ENCODE results near the gene IFNA4. TPM values are rescaled to one million over a fixed set of nuclear protein-coding genes. Genes with fewer than 3 reads are reported as not detected.
"Not testable (repeated sequence)": the region's sequence is repeated elsewhere in the genome, so short reads cannot be mapped to it uniquely, and the experiment has no call there.

The IFNA4 gene
- total RNA-seq (not detected), polyA plus RNA-seq (not detected)

GRCh38 chr9:21187487-21187886, at the start of gene IFNA4:
IFNA4 (minus strand) TSS chr9:21187587; CDS start chr9:21187531, 56 bp downstream.
- DNase-seq; ATAC-seq; H3K9me3 ChIP-seq; FAIRE-seq; H3K4me1 ChIP-seq; H3K27me3 ChIP-seq; H3K27ac ChIP-seq; H3K36me3 ChIP-seq; intact Hi-C loops (cut with DNase I); H3K4me3 ChIP-seq: not testable (repeated sequence)
- 55 to 65% methylated on average over 3 of the region's 3 CpGs for WGBS, 2 donors

GRCh38 chr9:21236360-21236714, 49.0 kb upstream of the IFNA4 start:
- H3K27ac ChIP-seq; intact Hi-C loops (cut with DNase I); H3K27me3 ChIP-seq; DNase-seq; ATAC-seq; FAIRE-seq; H3K9me3 ChIP-seq; H3K4me3 ChIP-seq; H3K4me1 ChIP-seq; H3K36me3 ChIP-seq: not testable (repeated sequence)
- 5 to 12% methylated on average over 1 of the region's 1 CpG for WGBS, 2 donors

GRCh38 chr9:21235468-21236359, 48.3 kb upstream of the IFNA4 start:
- DNase-seq (peak in 2 of 6 donors; percentile 23 to 25), ATAC-seq (peak; percentile 56 to 82 (median 80)), FAIRE-seq (peak; percentile 41)
- TF ChIP-seq CTCF (IDR thresholded peaks at IDR 0.05): peak in 3 of 4 donors; percentile 7 to 25 (median 8)
- H3K4me1 ChIP-seq; intact Hi-C loops (cut with DNase I); H3K27me3 ChIP-seq; H3K27ac ChIP-seq; H3K4me3 ChIP-seq; H3K36me3 ChIP-seq; H3K9me3 ChIP-seq: not testable (repeated sequence)
- 25 to 30% methylated on average over 8 of the region's 8 CpGs for WGBS, 2 donors

- intact Hi-C loops (cut with DNase I): no loop called here
- ATAC-seq (no peak), FAIRE-seq (no peak), DNase-seq (no peak)
- H3K27me3 ChIP-seq: no peaks in the 10 kb centered on the region
- no peak overlapping the region for H3K27ac ChIP-seq
- H3K4me1 ChIP-seq: no peaks in the 10 kb centered on the region
- no peak for TF ChIP-seq CTCF (IDR thresholded peaks at IDR 0.05)
- H3K9me3 ChIP-seq: no peaks in the 10 kb centered on the region
- H3K4me3 ChIP-seq: no peak overlapping the region
- H3K36me3 ChIP-seq: no peaks in the 10 kb centered on the region
- WGBS, 2 donors: 61 to 73% methylated on average over 4 of the region's 4 CpGs
These were observed 46.8 kb upstream of the IFNA4 start for GRCh38 chr9:21234153-21234687.

- DNase-seq (no peak), ATAC-seq (no peak), FAIRE-seq (no peak)
- 54 to 68% methylated on average over 2 of the region's 2 CpGs for WGBS, 2 donors
- Histone ChIP-seq H3K9me3 (no peaks in the 10 kb centered on the region), H3K4me3 (no peak overlapping the region), H3K36me3 (no peaks in the 10 kb centered on the region), H3K27ac (no peak overlapping the region), H3K27me3 (no peaks in the 10 kb centered on the region), H3K4me1 (no peaks in the 10 kb centered on the region)
- TF ChIP-seq CTCF (IDR thresholded peaks at IDR 0.05): no peak
- intact Hi-C loops (cut with DNase I): no loop called here
These were observed 45.9 kb upstream of the IFNA4 start for GRCh38 chr9:21233258-21233657.

GRCh38 chr9:21228122-21228521, 40.7 kb upstream of the IFNA4 start, which contains the start of gene IFNA17:
IFNA17 (minus strand) TSS chr9:21228222; CDS start chr9:21228173, 49 bp downstream.
- no peak for FAIRE-seq
- no peaks in the 10 kb centered on the region for H3K4me1 ChIP-seq
- DNase-seq: no peak

GRCh38 chr9:21217211-21217610, 29.8 kb upstream of the IFNA4 start, which contains the start of gene IFNA16:
IFNA16 (minus strand) TSS chr9:21217311; CDS start chr9:21217305, 6 bp downstream.
- H3K27me3 ChIP-seq; DNase-seq; H3K36me3 ChIP-seq; intact Hi-C loops (cut with DNase I); H3K27ac ChIP-seq; H3K9me3 ChIP-seq; H3K4me3 ChIP-seq; FAIRE-seq; ATAC-seq; H3K4me1 ChIP-seq: not testable (repeated sequence)
- 62 to 93% methylated on average over 1 of the region's 1 CpG for WGBS, 2 donors

More at GRCh38 chr9:21228122-21228521, 40.7 kb upstream of the IFNA4 start, which contains the start of gene IFNA17:
- 51 to 78% methylated on average over 2 of the region's 2 CpGs for WGBS, 2 donors
- H3K27ac ChIP-seq: no peak within 1 kb of the TSS
- H3K36me3 ChIP-seq: no peaks in the 10 kb centered on the region
- no peak for ATAC-seq
- TF ChIP-seq CTCF (IDR thresholded peaks at IDR 0.05): no peak
- no peaks in the 10 kb centered on the region for H3K27me3 ChIP-seq
- no peaks in the 10 kb centered on the region for H3K9me3 ChIP-seq
- intact Hi-C loops (cut with DNase I): no loop called here
- H3K4me3 ChIP-seq: no peak within 1 kb of the TSS
